Right ventricle myocardium inferior (tissue), 1 donor: ENCODE measurements around the gene SIM1. TPM values are rescaled to one million over a fixed set of nuclear protein-coding genes. Genes with fewer than 3 reads are reported as not detected.

Experiments used
- ATAC-seq: fragments of 200-7000 bp; cut with Tn5 transposase; one replicate; pipeline ENCODE4 v1.9.1; 2020; ENCODE audit warnings: mild to moderate bottlenecking, moderate library complexity
- DNase-seq: peaks from one replicate; pipeline ENCODE4 v3.0.0; 2021; ENCODE audit errors: missing footprints
- intact Hi-C: fragments of 100-400 bp; cut with DNase I; formaldehyde crosslinking; loops from one replicate; pipeline ENCODE4 v1.11.0; 2022
- total RNA-seq: library from RNA; stranded (reverse); fragmentation: NEBNext Ultra II Directional; extraction: Animal tissue kit (Norgen Biotek cat#: 25700); gene quantifications from one replicate; pipeline ENCODE4 v1.2.1, GENCODE V29; 2021
- donor health status: DM: no; HTN: yes; CAD: no; lungs with severe emphysema.

Gene SIM1
- total RNA-seq, 1 donor from 2014 or later: not detected

DNA sequence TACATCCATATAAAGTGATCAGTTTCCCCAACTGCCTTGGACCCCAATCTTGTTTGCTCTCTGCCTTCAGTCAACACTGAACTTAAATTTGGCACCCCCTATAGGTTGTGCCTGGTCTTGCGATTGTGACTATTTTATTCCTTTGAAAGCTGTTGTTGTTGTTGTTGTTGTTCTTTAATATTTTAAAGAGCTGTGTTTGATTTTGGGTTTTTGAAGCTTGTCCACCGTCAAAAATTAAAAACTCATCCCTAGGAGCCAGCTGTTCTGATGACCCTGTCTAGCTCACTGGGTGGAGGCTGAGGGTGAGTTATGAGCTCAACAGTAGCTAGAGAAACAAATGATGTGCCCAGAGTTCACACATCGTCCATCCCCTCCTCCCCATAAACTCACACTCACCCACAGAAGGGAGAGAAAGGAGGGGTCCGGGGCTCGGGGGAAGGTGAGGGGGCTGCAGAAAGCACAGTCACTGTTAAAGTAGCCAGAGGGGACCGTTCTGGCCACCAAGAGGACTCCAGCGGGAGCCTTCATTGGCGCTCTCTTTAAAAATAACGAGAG lies 4.0 kb downstream of the SIM1 start:
- intact Hi-C loops: no loop called here
- DNase-seq (no peak), ATAC-seq (no peak)

- no peak for ATAC-seq
- intact Hi-C loops: no loop called here
- no peak for DNase-seq
These were observed 5.0 kb downstream of the SIM1 start for GRCh38 chr6:100459592-100460184.

DNA sequence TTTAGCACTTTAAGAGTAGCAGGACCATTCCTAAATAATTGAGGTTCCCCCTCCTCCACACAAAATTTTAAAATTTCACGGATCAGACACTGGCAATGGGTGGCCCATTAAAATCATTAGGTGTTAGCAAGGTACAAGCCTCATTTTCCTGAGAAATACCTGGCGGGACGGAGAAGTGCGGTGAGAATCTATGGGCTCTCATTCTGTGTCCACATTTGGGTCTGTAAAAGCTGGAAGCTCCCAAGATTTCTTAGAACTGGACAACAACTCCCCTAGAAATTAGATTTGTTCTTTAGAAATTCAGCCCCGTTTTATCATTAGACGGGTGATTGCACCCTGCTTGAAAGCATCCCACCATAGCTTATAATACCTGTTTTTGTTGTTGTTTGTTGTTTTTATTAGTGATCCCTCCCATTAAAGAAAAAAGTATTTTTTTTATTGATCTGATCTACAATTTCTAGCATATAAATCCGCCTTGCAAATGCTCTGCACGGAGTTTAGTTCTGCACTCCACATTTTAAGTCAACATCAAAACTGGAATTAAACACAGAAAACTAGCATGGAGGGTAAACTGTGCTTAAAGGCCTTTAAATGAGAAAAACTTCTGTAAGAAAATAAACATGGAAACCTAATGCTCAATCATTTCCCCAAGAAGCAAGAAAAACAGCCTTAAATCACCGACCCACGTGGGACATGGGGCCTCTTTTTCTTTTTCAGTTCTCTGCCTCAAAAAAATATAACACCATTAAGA lies 5.7 kb downstream of the SIM1 start:
- ATAC-seq (no peak), DNase-seq (no peak)
- intact Hi-C loops: no loop called here

- DNase-seq (no peak), ATAC-seq (no peak)
- intact Hi-C loops: no loop called here
These were observed 7.3 kb downstream of the SIM1 start for GRCh38 chr6:100457311-100457990.

DNA sequence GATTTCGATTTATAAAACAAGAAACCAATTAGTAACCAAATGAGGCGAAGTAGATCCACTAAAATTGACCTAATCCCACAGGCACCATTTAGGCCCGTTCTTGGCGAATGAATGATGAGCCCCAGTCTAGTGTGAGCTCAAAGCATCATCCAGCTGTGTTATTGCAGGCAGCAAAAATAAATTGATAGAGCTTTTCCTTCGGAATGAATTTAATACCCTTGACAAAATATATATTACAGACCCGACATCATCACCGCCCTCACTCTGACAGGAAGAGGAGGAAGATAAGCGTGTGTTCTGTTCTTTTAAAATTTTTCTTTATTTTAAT lies 7.8 kb downstream of the SIM1 start:
- DNase-seq (no peak), ATAC-seq (no peak)
- intact Hi-C loops: no loop called here

GRCh38 chr6:100456141-100456907 lies 8.4 kb downstream of the SIM1 start:
- ATAC-seq (no peak), DNase-seq (no peak)
- intact Hi-C loops: no loop called here

- DNase-seq (no peak), ATAC-seq (no peak)
- intact Hi-C loops: no loop called here
These were observed 9.2 kb downstream of the SIM1 start for GRCh38 chr6:100455230-100456124.

GRCh38 chr6:100454551-100455229 lies 10.0 kb downstream of the SIM1 start:
- intact Hi-C loops: no loop called here
- DNase-seq: no peak
- no peak for ATAC-seq

GRCh38 chr6:100453701-100454521 lies 10.8 kb downstream of the SIM1 start:
- intact Hi-C loops: no loop called here
- DNase-seq: no peak
- no peak for ATAC-seq

- DNase-seq (no peak), ATAC-seq (no peak)
- intact Hi-C loops: no loop called here
These were observed 11.7 kb downstream of the SIM1 start for GRCh38 chr6:100452998-100453397.

- DNase-seq: no peak
- ATAC-seq: no peak
- intact Hi-C loops: no loop called here
These were observed 13.1 kb downstream of the SIM1 start for GRCh38 chr6:100451577-100451976.

- ATAC-seq: peak; percentile 20
- intact Hi-C loops: no loop called here
- DNase-seq: no peak
These were observed 15.5 kb downstream of the SIM1 start for GRCh38 chr6:100449239-100449691.

DNA sequence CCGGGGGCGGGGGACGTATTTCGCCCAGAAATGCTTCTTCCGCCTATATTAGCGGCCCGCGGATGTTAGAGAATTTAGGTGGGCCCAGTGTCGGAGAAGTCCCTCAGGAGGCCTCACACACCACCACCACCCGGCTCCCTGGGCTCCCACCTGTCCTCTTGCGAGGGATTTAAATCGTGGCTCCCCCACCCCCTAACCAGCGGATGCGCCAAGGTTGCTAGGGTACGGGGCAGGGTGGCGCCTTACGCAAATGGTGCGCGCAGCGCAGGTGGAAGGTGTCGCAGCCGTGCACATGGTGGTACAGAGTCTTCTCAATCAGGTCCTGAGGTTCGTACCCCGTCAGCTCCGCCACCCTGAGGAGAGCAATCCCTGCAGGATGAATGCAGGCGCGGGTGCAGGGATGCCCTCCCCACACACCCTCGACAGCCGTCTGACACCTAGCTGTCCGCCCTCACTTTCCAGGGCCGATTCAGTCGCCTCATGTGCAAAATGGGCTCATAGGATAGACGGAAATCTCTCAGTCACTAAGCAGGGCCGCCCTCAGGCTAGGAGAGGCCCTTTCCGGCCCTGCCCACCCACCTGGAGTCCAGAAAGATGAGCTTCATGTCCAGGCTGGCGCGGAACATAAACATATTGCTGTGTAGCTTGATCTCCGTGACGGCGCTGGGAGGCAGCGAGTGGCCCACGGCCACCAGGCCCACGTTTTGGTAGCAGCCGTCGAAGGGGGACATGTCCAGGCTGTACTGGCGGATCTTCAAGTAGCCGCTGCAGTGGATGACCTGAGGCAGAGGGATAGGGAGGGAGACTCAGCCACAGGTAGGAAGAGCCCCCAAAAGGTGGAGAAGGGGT lies 16.6 kb downstream of the SIM1 start:
- ATAC-seq (no peak), DNase-seq (no peak)
- intact Hi-C loops: no loop called here

DNA sequence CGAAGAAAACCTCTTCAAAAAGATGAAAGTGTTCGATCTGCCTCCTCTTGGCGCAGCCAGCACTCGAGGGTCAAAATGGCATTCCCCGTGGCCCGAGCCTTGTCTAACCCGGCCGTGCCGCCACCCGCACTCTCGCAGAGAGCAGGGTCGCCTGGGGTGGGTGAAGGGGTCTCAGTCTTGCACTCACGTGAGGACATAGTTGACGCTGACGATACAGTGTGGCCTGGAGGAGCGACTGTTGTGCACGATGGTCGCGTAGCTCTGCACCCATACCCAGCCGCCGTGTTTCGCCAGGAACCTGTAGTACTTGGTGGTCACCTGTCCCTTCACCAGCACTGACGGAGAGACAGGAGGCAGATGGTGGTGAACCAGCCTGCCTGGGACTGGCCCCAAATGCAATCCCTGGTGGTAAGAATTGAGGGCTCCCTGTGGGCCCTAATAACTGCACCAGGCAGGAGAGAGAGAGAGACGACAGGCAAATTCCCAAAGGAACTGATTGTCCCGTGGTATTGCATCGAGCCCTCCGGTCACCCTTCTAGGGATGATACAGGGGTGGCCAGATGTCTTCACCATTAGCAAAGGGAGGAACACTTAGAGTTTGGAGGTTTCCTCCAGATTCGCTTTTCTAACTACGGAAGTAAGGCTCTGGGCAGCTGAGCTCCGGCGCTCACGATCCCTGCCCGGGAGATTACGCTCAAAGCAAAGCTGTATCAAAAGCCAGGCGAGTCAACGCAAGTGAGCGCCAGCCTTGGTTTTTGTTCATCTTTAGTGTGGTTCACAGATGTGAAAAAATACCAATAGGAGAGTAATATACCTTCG lies 17.4 kb downstream of the SIM1 start:
- no peak for DNase-seq
- ATAC-seq: no peak
- intact Hi-C loops: no loop called here
